22Rv1 (cell line): ENCODE results near the gene MAML3.

Experiments
- H3K27ac ChIP-seq: fragments of 450-650 bp; 2 replicates; pipeline ENCODE4 v1.5.1; 2017
- ZFX ChIP-seq: fragments of 450-650 bp; IDR thresholded peaks from 2 replicates; pipeline ENCODE4 v1.6.1; 2017; ENCODE audit warnings: antibody characterized with exemption, borderline replicate concordance
- TF ChIP-seq, protein P1 (sequence below): fragments of 450-650 bp; IDR thresholded peaks from 2 replicates; pipeline ENCODE4 v1.5.1; 2017; ENCODE audit warnings: mild to moderate bottlenecking

MAML3 gene

DNA sequence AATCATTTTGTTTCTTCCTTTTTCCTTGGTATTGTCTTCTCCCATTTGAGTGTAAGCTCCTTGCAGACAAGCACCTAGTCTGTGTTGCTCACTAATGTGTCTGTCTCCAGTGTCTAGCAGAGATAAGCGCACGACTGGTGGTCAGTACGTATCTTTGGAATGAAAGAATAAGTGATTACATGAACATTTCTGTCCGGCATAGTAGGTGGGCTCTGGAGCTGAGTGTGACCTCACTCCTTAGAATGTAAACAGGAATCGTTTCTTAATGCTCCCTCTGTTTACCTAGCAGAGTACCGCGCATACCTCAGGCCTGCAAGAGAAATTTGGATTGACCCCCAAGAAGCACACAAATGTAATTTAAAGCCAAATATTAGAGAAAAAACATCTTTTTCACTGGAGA, 235.4 kb downstream of the MAML3 start:
- peak overlapping the region; percentile 96; the same call in 1 of the 2 replicates for H3K27ac ChIP-seq
- no peak for TF ChIP-seq ZFX
- TF ChIP-seq, protein P1, sequence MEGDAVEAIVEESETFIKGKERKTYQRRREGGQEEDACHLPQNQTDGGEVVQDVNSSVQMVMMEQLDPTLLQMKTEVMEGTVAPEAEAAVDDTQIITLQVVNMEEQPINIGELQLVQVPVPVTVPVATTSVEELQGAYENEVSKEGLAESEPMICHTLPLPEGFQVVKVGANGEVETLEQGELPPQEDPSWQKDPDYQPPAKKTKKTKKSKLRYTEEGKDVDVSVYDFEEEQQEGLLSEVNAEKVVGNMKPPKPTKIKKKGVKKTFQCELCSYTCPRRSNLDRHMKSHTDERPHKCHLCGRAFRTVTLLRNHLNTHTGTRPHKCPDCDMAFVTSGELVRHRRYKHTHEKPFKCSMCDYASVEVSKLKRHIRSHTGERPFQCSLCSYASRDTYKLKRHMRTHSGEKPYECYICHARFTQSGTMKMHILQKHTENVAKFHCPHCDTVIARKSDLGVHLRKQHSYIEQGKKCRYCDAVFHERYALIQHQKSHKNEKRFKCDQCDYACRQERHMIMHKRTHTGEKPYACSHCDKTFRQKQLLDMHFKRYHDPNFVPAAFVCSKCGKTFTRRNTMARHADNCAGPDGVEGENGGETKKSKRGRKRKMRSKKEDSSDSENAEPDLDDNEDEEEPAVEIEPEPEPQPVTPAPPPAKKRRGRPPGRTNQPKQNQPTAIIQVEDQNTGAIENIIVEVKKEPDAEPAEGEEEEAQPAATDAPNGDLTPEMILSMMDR = no peak

DNA sequence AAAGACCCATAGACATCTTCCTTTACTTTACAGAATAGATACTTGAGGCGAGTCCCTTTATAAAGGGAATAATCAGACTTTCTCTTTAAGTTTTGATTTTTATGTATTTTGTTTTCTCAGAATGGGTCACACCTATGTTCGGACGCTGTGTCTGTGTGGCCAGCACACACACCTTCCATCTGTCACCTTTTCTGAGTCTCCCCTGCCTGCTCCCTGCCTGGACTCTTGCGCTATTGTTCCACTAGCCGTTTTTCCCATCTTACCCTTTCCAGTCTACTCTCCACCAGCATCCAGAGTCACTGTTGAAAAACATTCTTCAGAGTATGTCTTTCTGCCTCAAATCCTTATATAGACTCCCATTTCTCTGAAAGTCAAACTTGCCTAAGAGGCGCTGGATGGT, 236.1 kb downstream of the MAML3 start:
- H3K27ac ChIP-seq = no peak overlapping the region
- no peak for TF ChIP-seq ZFX

DNA sequence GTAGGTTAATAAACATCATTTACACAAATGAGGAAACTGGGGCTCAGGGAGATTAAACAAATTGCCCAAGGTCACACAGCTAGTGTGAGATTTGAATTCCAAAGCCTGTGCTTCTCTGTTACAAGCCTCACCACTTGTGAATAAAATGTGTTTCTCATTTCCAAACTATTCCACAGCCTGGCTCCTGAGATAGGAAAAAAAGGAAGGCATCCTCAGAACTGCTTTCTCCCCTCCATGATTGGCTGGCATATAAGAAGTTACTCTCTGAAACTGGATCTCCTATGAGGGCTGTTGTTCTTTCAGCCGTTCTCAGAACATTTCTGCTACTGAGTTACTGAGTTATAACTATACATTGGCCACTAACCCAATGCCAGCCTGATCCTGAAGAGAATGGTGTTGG, 237.9 kb downstream of the MAML3 start:
- TF ChIP-seq, protein P1 = no peak
- no peak for TF ChIP-seq ZFX
- H3K27ac ChIP-seq = no peak overlapping the region

DNA sequence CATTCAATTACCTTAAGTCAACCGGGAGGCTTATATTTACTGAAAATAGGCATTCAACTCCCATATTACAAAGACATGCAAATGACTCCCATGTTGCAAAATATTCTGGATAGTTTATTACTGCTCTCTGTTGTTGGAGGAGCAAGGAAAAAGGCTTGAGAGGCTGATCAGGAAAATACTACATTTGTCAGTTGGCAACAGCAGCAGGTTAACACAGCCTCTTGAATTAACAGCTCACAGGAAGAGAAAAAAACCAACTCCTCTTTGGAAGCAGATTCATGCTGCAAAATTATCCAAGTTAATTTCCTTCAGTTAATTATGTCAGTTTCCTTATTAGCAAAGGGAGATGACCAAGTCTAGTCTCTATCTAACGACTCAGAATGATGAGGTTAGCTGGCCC, 238.9 kb downstream of the MAML3 start:
- peak overlapping the region; percentile 59; the same call in 1 of the 2 replicates for H3K27ac ChIP-seq
- TF ChIP-seq, protein P1 = no peak
- no peak for TF ChIP-seq ZFX

DNA sequence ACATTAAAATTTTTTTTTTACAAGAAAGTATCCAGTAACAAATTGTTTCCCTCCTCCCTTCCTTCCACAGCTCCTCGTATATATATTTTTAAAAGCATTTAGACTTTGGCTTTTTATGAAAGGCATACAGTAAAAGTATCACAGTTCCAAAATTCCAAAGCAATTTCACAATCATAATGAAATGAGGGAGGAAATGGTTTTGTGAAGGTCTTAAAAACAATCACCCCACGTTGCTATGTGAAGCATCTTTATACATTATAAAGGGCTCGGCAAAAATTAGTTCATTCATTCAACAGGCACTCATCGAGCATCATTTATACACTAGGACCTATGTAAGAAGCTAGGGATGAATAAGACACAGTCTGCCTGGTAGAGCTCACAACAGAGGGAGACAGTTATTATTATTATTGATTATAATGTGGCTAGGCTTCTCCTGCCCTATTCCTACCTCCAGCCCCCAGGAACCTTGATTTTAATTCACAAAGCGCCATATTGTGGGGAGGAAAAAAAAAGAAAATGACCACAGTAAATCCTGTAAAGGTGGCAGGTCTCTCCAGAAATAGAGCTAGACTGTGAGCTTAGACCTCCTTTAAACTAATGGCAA, 239.9 kb downstream of the MAML3 start:
- TF ChIP-seq ZFX = no peak
- TF ChIP-seq, protein P1 = no peak
- peak overlapping the region; percentile 59 for H3K27ac ChIP-seq

DNA sequence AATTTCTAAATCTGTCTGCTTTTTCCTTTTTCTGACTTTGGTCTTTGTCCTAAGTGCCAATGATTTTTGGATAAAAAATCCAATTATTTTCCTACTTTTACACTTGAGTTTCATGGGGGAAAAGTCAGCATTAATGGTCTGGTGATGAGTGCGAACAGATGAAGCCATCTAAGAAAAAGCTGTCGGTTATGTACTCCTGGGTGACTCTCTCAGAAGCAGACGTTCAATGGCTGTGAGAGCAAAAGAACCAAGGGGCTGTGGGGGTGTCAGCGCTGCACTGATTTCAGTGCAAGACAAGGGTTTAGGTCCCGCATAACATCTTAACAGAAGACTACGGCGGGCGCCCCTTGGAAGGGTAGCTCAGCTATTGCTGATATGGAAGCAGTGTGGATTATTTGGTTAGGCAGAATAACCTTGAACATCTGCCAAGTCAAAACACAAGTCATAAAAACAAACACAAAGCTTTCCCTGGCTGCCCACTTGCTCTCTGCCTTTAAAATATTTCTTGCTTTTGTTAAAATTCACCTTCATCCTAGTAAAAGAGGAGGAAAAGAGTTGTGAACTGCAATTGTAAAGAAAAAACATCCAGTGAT, 240.5 kb downstream of the MAML3 start:
- TF ChIP-seq, protein P1 = no peak
- TF ChIP-seq ZFX = no peak
- H3K27ac ChIP-seq = peak overlapping the region; percentile 59

DNA sequence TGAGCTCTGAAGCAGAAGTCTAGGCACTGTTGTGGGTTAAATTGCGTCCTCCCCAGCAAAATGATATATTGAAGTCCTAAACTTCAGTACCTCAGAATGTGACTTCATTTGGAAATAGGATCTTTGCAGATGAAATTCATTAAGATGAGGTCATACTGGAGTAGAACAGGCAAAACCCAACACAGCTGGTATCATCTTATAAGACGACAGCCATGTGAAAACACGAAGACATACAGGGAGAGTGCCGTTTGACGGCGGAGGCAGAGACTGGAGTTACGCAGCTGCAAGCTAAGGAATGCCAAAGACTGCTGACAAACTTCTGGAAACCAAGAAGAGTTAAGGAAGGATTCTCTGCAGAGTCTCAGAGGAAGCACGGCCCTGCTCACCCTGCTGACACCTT, 241.5 kb downstream of the MAML3 start:
- peak overlapping the region; percentile 59 for H3K27ac ChIP-seq
- TF ChIP-seq ZFX = no peak
- TF ChIP-seq, protein P1 = no peak

DNA sequence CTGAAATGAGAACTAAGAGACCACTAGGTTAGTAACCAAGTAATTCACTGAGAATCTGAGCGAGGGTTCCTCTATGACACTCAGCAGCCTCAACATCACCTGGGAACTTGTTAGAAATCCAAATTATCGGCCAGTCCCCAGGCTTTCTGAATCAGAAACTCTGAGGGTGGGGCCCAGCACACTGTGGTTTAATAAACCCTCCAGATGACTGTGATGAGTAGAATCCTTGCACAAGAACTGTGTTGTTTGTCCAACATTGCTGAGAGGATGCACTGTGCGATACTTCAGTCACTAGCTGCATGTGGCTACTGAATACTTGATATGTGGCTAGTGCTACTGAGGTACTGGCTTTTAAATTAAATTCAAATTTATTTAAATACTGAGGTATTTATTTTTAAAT, 243.9 kb downstream of the MAML3 start:
- no peak overlapping the region for H3K27ac ChIP-seq
- TF ChIP-seq, protein P1 = no peak
- no peak for TF ChIP-seq ZFX
